ENCODE results near the gene RANGAP1. TPM values are rescaled to one million over a fixed set of nuclear protein-coding genes. Genes with fewer than 3 reads are reported as not detected.

The RANGAP1 gene
- total and polyA plus RNA-seq, 2 donors (not counting 1 experiment from before 2014, with no cell fraction given): 37.2 to 59.9 TPM

GRCh38 chr22:41308054-41308453 lies 22.1 kb upstream of the RANGAP1 start:
- Histone ChIP-seq H3K4me2 (ENCODE audit: extremely low read depth, insufficient read depth, low read length) (peak overlapping the region; percentile 66), H3K36me3 (ENCODE audit: control insufficient read depth, insufficient read depth, low read length) (peaks cover 8% of the 10 kb centered on the region), H3K4me3 (replicated peaks in 1 of 4; ENCODE audit: control extremely low read depth in 1 of 4, insufficient read depth in 1 of 4, low read depth in 3 of 4, low read length in 4 of 4) (no peak overlapping the region), H3K9ac (ENCODE audit: insufficient read depth, low read length) (no peak overlapping the region), H3K27me3 (ENCODE audit: control insufficient read depth, insufficient read depth, low read length) (no peaks in the 10 kb centered on the region), H2AFZ (ENCODE audit: low read length) (no peak overlapping the region), H3K4me1 (ENCODE audit: control insufficient read depth, extremely low read depth, insufficient read depth, low read length) (peaks cover 19% of the 10 kb centered on the region), H3K79me2 (ENCODE audit: control insufficient read depth, insufficient read depth, low read length) (peaks cover 82% of the 10 kb centered on the region), H3K9me3 (ENCODE audit: control insufficient read depth, insufficient read depth, low read depth, low read length) (no peaks in the 10 kb centered on the region), H3K27ac (ENCODE audit: insufficient read depth, low read length) (peak overlapping the region; percentile 67), H4K20me1 (ENCODE audit: control insufficient read depth, extremely low read depth, insufficient read depth, low read length) (peaks cover 1% of the 10 kb centered on the region)
- no peak for TF ChIP-seq CTCF (conservative IDR thresholded peaks at IDR 0.05 in 1 of 2, IDR thresholded peaks at IDR 0.05 in 1 of 2; ENCODE audit: low read depth in 1 of 2, low read length in 2 of 2)
- no peak for TF ChIP-seq EZH2 (IDR thresholded peaks at IDR 0.05; ENCODE audit: low read length, missing control alignments)
- DNase-seq (ENCODE audit: low read depth in 2 of 2): peak in 1 of 2 donors; percentile 9

GRCh38 chr22:41305646-41306045 lies 19.7 kb upstream of the RANGAP1 start:
- peaks cover 8% of the 10 kb centered on the region for H3K36me3 ChIP-seq (ENCODE audit: control insufficient read depth, insufficient read depth, low read length)
- no peak overlapping the region for H3K4me2 ChIP-seq (ENCODE audit: extremely low read depth, insufficient read depth, low read length)
- no peaks in the 10 kb centered on the region for H3K27me3 ChIP-seq (ENCODE audit: control insufficient read depth, insufficient read depth, low read length)
- TF ChIP-seq CTCF (conservative IDR thresholded peaks at IDR 0.05 in 1 of 2, IDR thresholded peaks at IDR 0.05 in 1 of 2; ENCODE audit: low read depth in 1 of 2, low read length in 2 of 2) (no peak), EZH2 (IDR thresholded peaks at IDR 0.05; ENCODE audit: low read length, missing control alignments) (no peak)
- H3K9ac ChIP-seq (ENCODE audit: insufficient read depth, low read length): no peak overlapping the region
- no peak overlapping the region for H3K27ac ChIP-seq (ENCODE audit: insufficient read depth, low read length)
- no peaks in the 10 kb centered on the region for H3K9me3 ChIP-seq (ENCODE audit: control insufficient read depth, insufficient read depth, low read depth, low read length)
- H3K79me2 ChIP-seq (ENCODE audit: control insufficient read depth, insufficient read depth, low read length): peaks cover 87% of the 10 kb centered on the region
- H2AFZ ChIP-seq (ENCODE audit: low read length): no peak overlapping the region
- H4K20me1 ChIP-seq (ENCODE audit: control insufficient read depth, extremely low read depth, insufficient read depth, low read length): peaks cover 1% of the 10 kb centered on the region
- no peak overlapping the region for H3K4me3 ChIP-seq (replicated peaks in 1 of 4; ENCODE audit: control extremely low read depth in 1 of 4, insufficient read depth in 1 of 4, low read depth in 3 of 4, low read length in 4 of 4)
- DNase-seq (ENCODE audit: low read depth in 2 of 2): peak; percentile 27 to 73
- H3K4me1 ChIP-seq (ENCODE audit: control insufficient read depth, extremely low read depth, insufficient read depth, low read length): peaks cover 19% of the 10 kb centered on the region

GRCh38 chr22:41302811-41303210 lies 16.8 kb upstream of the RANGAP1 start:
- Histone ChIP-seq H3K4me2 (ENCODE audit: extremely low read depth, insufficient read depth, low read length) (peak overlapping the region; percentile 100), H4K20me1 (ENCODE audit: control insufficient read depth, extremely low read depth, insufficient read depth, low read length) (peaks cover 1% of the 10 kb centered on the region), H3K4me1 (ENCODE audit: control insufficient read depth, extremely low read depth, insufficient read depth, low read length) (peaks cover 13% of the 10 kb centered on the region), H3K79me2 (ENCODE audit: control insufficient read depth, insufficient read depth, low read length) (peaks cover 65% of the 10 kb centered on the region), H3K4me3 (replicated peaks in 1 of 4; ENCODE audit: control extremely low read depth in 1 of 4, insufficient read depth in 1 of 4, low read depth in 3 of 4, low read length in 4 of 4) (peak overlapping the region; percentile 72 to 90 (median 79)), H2AFZ (ENCODE audit: low read length) (no peak overlapping the region), H3K27me3 (ENCODE audit: control insufficient read depth, insufficient read depth, low read length) (no peaks in the 10 kb centered on the region), H3K36me3 (ENCODE audit: control insufficient read depth, insufficient read depth, low read length) (peaks cover 2% of the 10 kb centered on the region), H3K27ac (ENCODE audit: insufficient read depth, low read length) (peak overlapping the region; percentile 77), H3K9me3 (ENCODE audit: control insufficient read depth, insufficient read depth, low read depth, low read length) (no peaks in the 10 kb centered on the region), H3K9ac (ENCODE audit: insufficient read depth, low read length) (peak overlapping the region; percentile 69)
- TF ChIP-seq CTCF (conservative IDR thresholded peaks at IDR 0.05 in 1 of 2, IDR thresholded peaks at IDR 0.05 in 1 of 2; ENCODE audit: low read depth in 1 of 2, low read length in 2 of 2) (no peak), EZH2 (IDR thresholded peaks at IDR 0.05; ENCODE audit: low read length, missing control alignments) (no peak)
- no peak for DNase-seq (ENCODE audit: low read depth in 2 of 2)
